Endothelial cell of umbilical vein (primary cell): Measurements from ENCODE around the gene CMC2. TPM values are rescaled to one million over a fixed set of nuclear protein-coding genes. Genes with fewer than 3 reads are reported as not detected.

Source experiments
- BruUV-seq: library from RNA; stranded (reverse); fragments of 400-500 nt; replicated peaks from 2 replicates; lab custom pipeline; 2021; lab: Mats Ljungman, UMichigan
- CTCF ChIA-PET: fragments of 300-600, 350-600 bp; sonication (Branson Sonifier 250); formaldehyde crosslinking; loops from one replicate; lab custom pipeline; 2021; ENCODE audit warnings: antibody characterized with exemption, inconsistent platforms; lab: Charles Lee
- POLR2A ChIA-PET: fragments of 300-600, 350-600 bp; sonication (Branson Sonifier 250); formaldehyde crosslinking; loops from one replicate; lab custom pipeline; 2021; ENCODE audit warnings: antibody characterized with exemption, inconsistent platforms; lab: Charles Lee
- DNase-seq: peaks from one replicate; pipeline ENCODE4 v3.0.0-alpha.2; 2011; ENCODE audit warnings: low read depth, low spot score
- FAIRE-seq: peaks from 2 replicates; lab custom pipeline; 2011; peaks lifted over from hg19 to GRCh38; lab: Jason Lieb, UNC
- H2AFZ ChIP-seq: 2 replicates; pipeline ENCODE4 v1.6.0; 2012; ENCODE audit warnings: low read depth, low read length, control low read depth, inconsistent platforms
- H3K27ac ChIP-seq: 2 replicates; pipeline ENCODE4 v1.5.1; 2011; ENCODE audit warnings: low read depth, mild to moderate bottlenecking, control low read depth, low read length, moderate library complexity; ENCODE audit not compliant: insufficient read depth
- H3K27me3 ChIP-seq, 2 experiments: 2 replicates each; pipeline versions ENCODE4 v1.6.0 to v1.6.1; 2011; ENCODE audit warnings: low read length in 2 of 2, mixed read lengths in 1 of 2; ENCODE audit not compliant: control insufficient read depth in 2 of 2, insufficient read depth in 2 of 2
- H3K36me3 ChIP-seq, 2 experiments: 2 replicates in 1 of 2; 3 replicates in 1 of 2; pipeline ENCODE4 v1.5.1; 2011; ENCODE audit warnings: low read length in 2 of 2, mild to moderate bottlenecking in 1 of 2, moderate library complexity in 1 of 2; ENCODE audit not compliant: control insufficient read depth in 2 of 2, insufficient read depth in 2 of 2; ENCODE audit errors: extremely low read depth in 1 of 2
- H3K4me1 ChIP-seq: 3 replicates; pipeline ENCODE4 v1.5.1; 2011; ENCODE audit warnings: mild to moderate bottlenecking, low read length; ENCODE audit not compliant: control insufficient read depth, insufficient read depth; ENCODE audit errors: extremely low read depth
- H3K4me2 ChIP-seq: 2 replicates; pipeline ENCODE4 v1.6.1; 2011; ENCODE audit warnings: low read length, control low read depth, mixed read lengths; ENCODE audit not compliant: insufficient read depth
- H3K4me3 ChIP-seq, 3 experiments: fragments of 200-600 bp in 1 of 3; sonication (generic), shearing (Covaris generic) in 1 of 3; replicated peaks in 1 of 3; 2 replicates each; pipeline ENCODE4 v1.5.1; 2011 to 2016; ENCODE audit warnings: control low read depth in 3 of 3, low read length in 3 of 3, mild to moderate bottlenecking in 2 of 3, inconsistent platforms in 1 of 3, low read depth in 1 of 3, moderate library complexity in 1 of 3; ENCODE audit not compliant: insufficient read depth in 1 of 3
- H3K79me2 ChIP-seq: 2 replicates; pipeline ENCODE4 v1.6.0; 2012; ENCODE audit warnings: low read length, inconsistent platforms; ENCODE audit not compliant: control insufficient read depth, insufficient read depth
- H3K9ac ChIP-seq: replicated peaks from 2 replicates; pipeline ENCODE3; 2011; ENCODE audit warnings: low read length, control low read depth; ENCODE audit not compliant: insufficient read depth; ENCODE audit errors: extremely low read depth
- H3K9me1 ChIP-seq: replicated peaks from 3 replicates; pipeline ENCODE4 v1.6.0; 2011; ENCODE audit warnings: mild to moderate bottlenecking, low read length; ENCODE audit not compliant: control insufficient read depth, insufficient read depth; ENCODE audit errors: extremely low read depth
- H3K9me3 ChIP-seq: replicated peaks from 2 replicates; pipeline ENCODE4 v1.5.1; 2012; ENCODE audit warnings: low read length, inconsistent platforms; ENCODE audit not compliant: control insufficient read depth, insufficient read depth
- H4K20me1 ChIP-seq: replicated peaks from 2 replicates; pipeline ENCODE3; 2011; ENCODE audit warnings: mild to moderate bottlenecking, low read length; ENCODE audit not compliant: control insufficient read depth, insufficient read depth; ENCODE audit errors: extremely low read depth
- EZH2 ChIP-seq: IDR thresholded peaks from 2 replicates; pipeline ENCODE4 v1.6.1; 2012; ENCODE audit warnings: borderline replicate concordance, low read depth, mild to moderate bottlenecking, moderate library complexity, low read length, inconsistent platforms; ENCODE audit not compliant: severe bottlenecking
- FOS ChIP-seq: IDR thresholded peaks from 2 replicates; pipeline ENCODE4 v1.6.1; 2011; ENCODE audit warnings: mild to moderate bottlenecking, low read length, moderate library complexity, borderline replicate concordance; ENCODE audit not compliant: insufficient read depth
- GATA2 ChIP-seq: IDR thresholded peaks from 2 replicates; pipeline ENCODE4 v1.7.0; 2011; ENCODE audit warnings: low read depth, mild to moderate bottlenecking, moderate library complexity, mixed read lengths, low read length; ENCODE audit not compliant: insufficient read length, insufficient read depth
- JUN ChIP-seq: IDR thresholded peaks from 2 replicates; pipeline ENCODE4 v1.6.1; 2011; ENCODE audit warnings: borderline replicate concordance, low read depth; ENCODE audit not compliant: insufficient read length, insufficient read depth
- MYC ChIP-seq: IDR thresholded peaks from one replicate; pipeline ENCODE4 v1.6.1; 2011; ENCODE audit warnings: mild to moderate bottlenecking, low read depth, low read length
- POLR2A ChIP-seq: IDR thresholded peaks from 2 replicates; pipeline ENCODE4 v1.6.1; 2012; ENCODE audit warnings: low read depth, mild to moderate bottlenecking, control low read depth, low read length
- POLR2AphosphoS5 ChIP-seq: IDR thresholded peaks from 2 replicates; pipeline ENCODE4 v1.6.1; 2012; ENCODE audit warnings: low read depth, mild to moderate bottlenecking, control low read depth, low read length, moderate library complexity; ENCODE audit not compliant: insufficient read depth
- dilution Hi-C: fragments of 300-500 bp; cut with MboI; formaldehyde crosslinking; loops from one replicate; pipeline ENCODE4 v1.15.0; 2019; ENCODE audit warnings: low sequenced_read_pairs; ENCODE audit not compliant: extremely low pct_ligation_motif_present
- intact Hi-C: fragments of 100-400 bp; cut with micrococcal nuclease; formaldehyde crosslinking; loops from one replicate; pipeline ENCODE4 v1.10.0; 2022
- polyA plus RNA-seq, 4 experiments: library from polyadenylated mRNA; depleted of rRNA in 3 of 4; stranded (reverse) in 3 of 4; unstranded in 1 of 4; fragments of >200 nt; gene quantifications; 2 replicates each; pipeline versions ENCODE4 v1.2.1 to v1.2.3, GENCODE V29; 2011 to 2012; ENCODE audit warnings: missing spikeins in 1 of 4
- total RNA-seq: library from RNA; stranded (reverse); gene quantifications from 2 replicates; pipeline ENCODE4 v1.2.3, GENCODE V29; 2021
- TF ChIP-seq, protein P1 (sequence below): IDR thresholded peaks from 2 replicates; pipeline ENCODE4 v1.6.1; 2011; ENCODE audit not compliant: insufficient read depth, insufficient read length
- TF ChIP-seq, protein P2 (sequence below), 2 donors: IDR thresholded peaks; 1 replicate in 1 of 2; 2 replicates in 1 of 2; pipeline ENCODE4 v1.5.1; 2011; ENCODE audit warnings: low read length in 2 of 2, mild to moderate bottlenecking in 2 of 2, moderate library complexity in 2 of 2, control low read depth in 1 of 2, inconsistent platforms in 1 of 2, low read depth in 1 of 2; ENCODE audit not compliant: insufficient read depth in 1 of 2; ENCODE audit errors: extremely low read depth in 1 of 2

The CMC2 gene
- total and polyA plus RNA-seq, 2 donors (not counting 3 experiments of a cell fraction or from before 2014, with no cell fraction given): 97.8 to 216 TPM

DNA sequence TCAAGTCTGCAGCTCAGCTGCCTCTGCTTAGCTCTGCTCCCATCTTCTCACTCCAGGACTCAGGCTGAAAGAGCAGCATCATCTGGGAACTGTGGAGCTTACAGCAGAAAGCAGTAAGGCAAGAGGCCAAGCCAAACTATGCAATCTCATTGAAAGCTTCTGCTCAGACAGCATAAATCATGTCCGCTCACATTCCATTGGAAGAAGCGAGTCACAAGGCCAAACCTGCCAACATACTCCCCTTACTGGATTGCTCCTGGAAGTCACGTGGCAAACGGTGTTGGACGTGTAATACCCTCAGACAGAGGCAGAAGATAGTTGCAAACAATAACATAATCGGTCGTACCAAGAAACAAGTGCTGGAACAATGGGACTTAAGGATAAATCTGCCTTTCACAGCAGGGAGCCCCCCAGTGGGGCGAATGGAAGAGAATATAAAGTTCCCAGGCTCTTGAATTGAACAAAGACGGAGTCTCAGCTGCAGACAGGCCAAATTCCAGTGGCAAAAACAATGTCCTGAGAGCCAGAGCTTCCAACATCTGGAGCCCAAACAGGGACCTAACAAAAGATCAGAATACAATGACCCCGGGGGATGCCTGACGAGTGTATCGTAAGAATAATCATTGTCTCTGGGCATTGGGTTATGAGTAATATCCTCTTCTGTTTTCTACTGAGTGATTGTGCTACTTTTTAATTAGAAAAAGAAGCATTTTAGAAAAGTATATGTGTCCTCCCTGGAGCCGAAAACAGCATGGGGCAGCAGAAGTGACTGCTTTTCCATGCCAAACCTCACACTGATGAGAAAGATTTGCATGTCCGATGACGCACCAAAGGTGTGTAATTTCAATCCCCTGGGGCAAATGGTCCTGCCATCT, 68.4 kb downstream of the CMC2 start:
- peak; percentile 96 for FAIRE-seq

More for the DNA sequence above, 68.4 kb downstream of the CMC2 start:
- H3K9me3 ChIP-seq: no peaks in the 10 kb centered on the region
- BruUV-seq: TSS peak; percentile 66
- ChIA-PET POLR2A (interaction anchor here (0.8 to 1.8 kb wide), 4 partner anchors 10 to 67 kb away, joined by 3 to 7 read pairs (median 5); no protein-coding TSS in a partner anchor), CTCF (interaction anchor here (0.8 to 2.3 kb wide), 7 partner anchors 10 to 98 kb away, joined by 3 to 30 read pairs (median 5); partner anchors contain the start of gene ATMIN)
- H3K4me2 ChIP-seq: peak overlapping the region; percentile 84
- peak; percentile 98 for DNase-seq
- no peak overlapping the region for H2AFZ ChIP-seq
- no peaks in the 10 kb centered on the region for H3K36me3 ChIP-seq
- H3K4me3 ChIP-seq: peak overlapping the region in 2 of 3 experiments; percentile 16 to 27
- H3K27ac ChIP-seq: peak overlapping the region; percentile 98
- H3K4me1 ChIP-seq: peaks cover 45% of the 10 kb centered on the region
- intact Hi-C loops: loop anchor here (1.0 to 10.0 kb wide), 9 partner anchors 9 to 759 kb away; partner anchors contain the start of genes CENPN and GCSH
- dilution Hi-C loops: no loop called here
- no peaks in the 10 kb centered on the region for H3K27me3 ChIP-seq
- no peaks in the 10 kb centered on the region for H3K9me1 ChIP-seq
- TF ChIP-seq POLR2A (peak; percentile 86), EZH2 (no peak), JUN (peak; percentile 81), MYC (no peak), FOS (peak; percentile 78), GATA2 (peak; percentile 33), POLR2AphosphoS5 (peak; percentile 42)
- TF ChIP-seq, protein P1, sequence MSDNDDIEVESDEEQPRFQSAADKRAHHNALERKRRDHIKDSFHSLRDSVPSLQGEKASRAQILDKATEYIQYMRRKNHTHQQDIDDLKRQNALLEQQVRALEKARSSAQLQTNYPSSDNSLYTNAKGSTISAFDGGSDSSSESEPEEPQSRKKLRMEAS: peak; percentile 97
- TF ChIP-seq, protein P2, sequence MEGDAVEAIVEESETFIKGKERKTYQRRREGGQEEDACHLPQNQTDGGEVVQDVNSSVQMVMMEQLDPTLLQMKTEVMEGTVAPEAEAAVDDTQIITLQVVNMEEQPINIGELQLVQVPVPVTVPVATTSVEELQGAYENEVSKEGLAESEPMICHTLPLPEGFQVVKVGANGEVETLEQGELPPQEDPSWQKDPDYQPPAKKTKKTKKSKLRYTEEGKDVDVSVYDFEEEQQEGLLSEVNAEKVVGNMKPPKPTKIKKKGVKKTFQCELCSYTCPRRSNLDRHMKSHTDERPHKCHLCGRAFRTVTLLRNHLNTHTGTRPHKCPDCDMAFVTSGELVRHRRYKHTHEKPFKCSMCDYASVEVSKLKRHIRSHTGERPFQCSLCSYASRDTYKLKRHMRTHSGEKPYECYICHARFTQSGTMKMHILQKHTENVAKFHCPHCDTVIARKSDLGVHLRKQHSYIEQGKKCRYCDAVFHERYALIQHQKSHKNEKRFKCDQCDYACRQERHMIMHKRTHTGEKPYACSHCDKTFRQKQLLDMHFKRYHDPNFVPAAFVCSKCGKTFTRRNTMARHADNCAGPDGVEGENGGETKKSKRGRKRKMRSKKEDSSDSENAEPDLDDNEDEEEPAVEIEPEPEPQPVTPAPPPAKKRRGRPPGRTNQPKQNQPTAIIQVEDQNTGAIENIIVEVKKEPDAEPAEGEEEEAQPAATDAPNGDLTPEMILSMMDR (IDR thresholded peaks at IDR 0.05; ENCODE audit: extremely low read depth in 1 of 2, insufficient read depth in 1 of 2, low read depth in 1 of 2, low read length in 2 of 2): no peak
- H4K20me1 ChIP-seq: no peaks in the 10 kb centered on the region
- peak overlapping the region; percentile 79 for H3K9ac ChIP-seq
- H3K79me2 ChIP-seq: no peaks in the 10 kb centered on the region
